Adipocyte (in vitro differentiated cells): ENCODE measurements around the gene NFKBIZ.

Experiments
- DNase-seq: peaks from one replicate; pipeline ENCODE4 v3.0.0-alpha.2; 2015; ENCODE audit warnings: low read depth
- H3K27me3 ChIP-seq: replicated peaks from 2 replicates; pipeline ENCODE4 v1.7.0; 2013; ENCODE audit warnings: mild to moderate bottlenecking, low read length, moderate library complexity; ENCODE audit not compliant: control insufficient read depth, insufficient read depth
- H3K36me3 ChIP-seq: 2 replicates; pipeline ENCODE4 v1.7.0; 2013; ENCODE audit warnings: low read length, mild to moderate bottlenecking, moderate library complexity; ENCODE audit not compliant: control insufficient read depth, insufficient read depth, severe bottlenecking
- H3K4me1 ChIP-seq: 2 replicates; pipeline ENCODE4 v1.7.0; 2013; ENCODE audit warnings: mild to moderate bottlenecking, low read length, moderate library complexity; ENCODE audit not compliant: control insufficient read depth, insufficient read depth
- H3K4me3 ChIP-seq: 2 replicates; pipeline ENCODE4 v1.7.0; 2013; ENCODE audit warnings: mild to moderate bottlenecking, low read length, moderate library complexity
- H3K9ac ChIP-seq: 2 replicates; pipeline ENCODE4 v1.7.0; 2013; ENCODE audit warnings: mild to moderate bottlenecking, low read length, moderate library complexity
- H3K9me3 ChIP-seq: 2 replicates; pipeline ENCODE4 v1.7.0; 2013; ENCODE audit warnings: mild to moderate bottlenecking, low read length, moderate library complexity; ENCODE audit not compliant: control insufficient read depth

NFKBIZ gene

GRCh38 chr3:101827211-101828174, 21.8 kb upstream of the NFKBIZ start:
- Histone ChIP-seq H3K36me3 (no peaks in the 10 kb centered on the region), H3K9me3 (no peaks in the 10 kb centered on the region), H3K9ac (peak overlapping the region; percentile 88), H3K4me3 (peak overlapping the region; percentile 88), H3K4me1 (peaks cover 40% of the 10 kb centered on the region), H3K27me3 (no peaks in the 10 kb centered on the region)
- DNase-seq: peak; percentile 90

- no peaks in the 10 kb centered on the region for H3K9me3 ChIP-seq
- peaks cover 40% of the 10 kb centered on the region for H3K4me1 ChIP-seq
- peak overlapping the region; percentile 88 for H3K9ac ChIP-seq
- peak overlapping the region; percentile 88 for H3K4me3 ChIP-seq
- no peaks in the 10 kb centered on the region for H3K36me3 ChIP-seq
- peak; percentile 48 for DNase-seq
- no peaks in the 10 kb centered on the region for H3K27me3 ChIP-seq
Observed at GRCh38 chr3:101828276-101828675, 21.0 kb upstream of the NFKBIZ start.

- peak overlapping the region; percentile 88 for H3K4me3 ChIP-seq
- no peaks in the 10 kb centered on the region for H3K27me3 ChIP-seq
- H3K9ac ChIP-seq: peak overlapping the region; percentile 88
- H3K9me3 ChIP-seq: no peaks in the 10 kb centered on the region
- no peaks in the 10 kb centered on the region for H3K36me3 ChIP-seq
- peaks cover 46% of the 10 kb centered on the region for H3K4me1 ChIP-seq
- DNase-seq: peak; percentile 59
Observed at GRCh38 chr3:101828691-101829436, 20.4 kb upstream of the NFKBIZ start.

GRCh38 chr3:101829437-101829830, 19.9 kb upstream of the NFKBIZ start:
- DNase-seq: no peak
- Histone ChIP-seq H3K36me3 (no peaks in the 10 kb centered on the region), H3K9me3 (no peaks in the 10 kb centered on the region), H3K27me3 (no peaks in the 10 kb centered on the region), H3K4me1 (peaks cover 44% of the 10 kb centered on the region), H3K9ac (no peak overlapping the region), H3K4me3 (peak overlapping the region; percentile 88)

- no peak overlapping the region for H3K9ac ChIP-seq
- H3K36me3 ChIP-seq: no peaks in the 10 kb centered on the region
- peaks cover 40% of the 10 kb centered on the region for H3K4me1 ChIP-seq
Observed at GRCh38 chr3:101829874-101830273, 19.4 kb upstream of the NFKBIZ start.

GRCh38 chr3:101833446-101833974, 15.8 kb upstream of the NFKBIZ start:
- DNase-seq: no peak
- no peaks in the 10 kb centered on the region for H3K27me3 ChIP-seq
- peaks cover 29% of the 10 kb centered on the region for H3K4me1 ChIP-seq
- no peak overlapping the region for H3K4me3 ChIP-seq
- H3K9ac ChIP-seq: no peak overlapping the region
- no peaks in the 10 kb centered on the region for H3K9me3 ChIP-seq
- no peaks in the 10 kb centered on the region for H3K36me3 ChIP-seq

More at GRCh38 chr3:101829874-101830273, 19.4 kb upstream of the NFKBIZ start:
- no peak for DNase-seq
- no peak overlapping the region for H3K4me3 ChIP-seq
- H3K9me3 ChIP-seq: no peaks in the 10 kb centered on the region
- H3K27me3 ChIP-seq: no peaks in the 10 kb centered on the region

- DNase-seq: no peak
- Histone ChIP-seq H3K27me3 (no peaks in the 10 kb centered on the region), H3K4me1 (peaks cover 18% of the 10 kb centered on the region), H3K9ac (no peak overlapping the region), H3K36me3 (no peaks in the 10 kb centered on the region), H3K4me3 (no peak overlapping the region), H3K9me3 (no peaks in the 10 kb centered on the region)
Observed at GRCh38 chr3:101835676-101836075, 13.6 kb upstream of the NFKBIZ start.

- H3K27me3 ChIP-seq: no peaks in the 10 kb centered on the region
Observed at GRCh38 chr3:101836160-101836559, 13.2 kb upstream of the NFKBIZ start.

GRCh38 chr3:101836652-101837598, 12.4 kb upstream of the NFKBIZ start:
- no peaks in the 10 kb centered on the region for H3K9me3 ChIP-seq
- H3K9ac ChIP-seq: no peak overlapping the region
- no peaks in the 10 kb centered on the region for H3K36me3 ChIP-seq
- H3K4me1 ChIP-seq: peaks cover 18% of the 10 kb centered on the region
- DNase-seq: peak; percentile 60
- H3K27me3 ChIP-seq: no peaks in the 10 kb centered on the region
- no peak overlapping the region for H3K4me3 ChIP-seq

More at GRCh38 chr3:101836160-101836559, 13.2 kb upstream of the NFKBIZ start:
- Histone ChIP-seq H3K9ac (no peak overlapping the region), H3K36me3 (no peaks in the 10 kb centered on the region), H3K4me1 (peaks cover 18% of the 10 kb centered on the region), H3K9me3 (no peaks in the 10 kb centered on the region), H3K4me3 (no peak overlapping the region)
- DNase-seq: no peak

- H3K4me1 ChIP-seq: peaks cover 15% of the 10 kb centered on the region
- no peak overlapping the region for H3K4me3 ChIP-seq
- no peaks in the 10 kb centered on the region for H3K27me3 ChIP-seq
- no peaks in the 10 kb centered on the region for H3K36me3 ChIP-seq
- no peak overlapping the region for H3K9ac ChIP-seq
- no peak for DNase-seq
- H3K9me3 ChIP-seq: no peaks in the 10 kb centered on the region
Observed at GRCh38 chr3:101838691-101839090, 10.6 kb upstream of the NFKBIZ start.
